ENCODE data around the gene USP28. TPM values are rescaled to one million over a fixed set of nuclear protein-coding genes. Genes with fewer than 3 reads are reported as not detected.

USP28 gene
- 16.7 and 23.1 TPM in 2 replicates for total RNA-seq

GRCh38 chr11:113875234-113876073 is at the start of gene USP28:
Gene USP28, minus strand, starts transcription at chr11:113875572. Its CDS starts 71 bp downstream, at chr11:113875501.

GRCh38 chr11:113904379-113905101 is 29.2 kb upstream of the USP28 start, which contains the start of gene HTR3B:
Gene HTR3B, plus strand, starts transcription at chr11:113904796. Its CDS starts 138 bp downstream, at chr11:113904934.

GRCh38 chr11:113779496-113779895 is 95.9 kb downstream of the USP28 start, which contains the start of gene CLDN25:
Gene CLDN25, plus strand, starts transcription at chr11:113779796. Its CDS starts 0 bp downstream, at chr11:113779796.

GRCh38 chr11:113773416-113774173 is 101.8 kb downstream of the USP28 start, which contains the start of gene ZW10:
Gene ZW10, minus strand, starts transcription at chr11:113773692. Its CDS starts 26 bp downstream, at chr11:113773666.

Other genes starting within 250 kb of the USP28 start
- gene TMPRSS5, start 169.3 kb downstream of the USP28 start, total RNA-seq: 0.13 and 0.16 TPM in 2 replicates
- gene ZW10, start 101.9 kb downstream of the USP28 start, total RNA-seq: 7.9 and 17.4 TPM in 2 replicates
- gene CLDN25, start 95.8 kb downstream of the USP28 start, total RNA-seq: not detected in 2 replicates
- gene HTR3B, start 29.2 kb upstream of the USP28 start, total RNA-seq: not detected in 2 replicates
- not detected in 2 replicates for gene HTR3A, start 99.5 kb upstream of the USP28 start, total RNA-seq
- 2.0 and 8.9 TPM in 2 replicates for gene ZBTB16, start 184.1 kb upstream of the USP28 start, total RNA-seq